Measurements from ENCODE around the gene ENOSF1.
"Not testable (repeated sequence)": the region's sequence is repeated elsewhere in the genome, so short reads cannot be mapped to it uniquely, and the experiment has no call there.

The ENOSF1 gene

GRCh38 chr18:686339-687111, 25.9 kb downstream of the ENOSF1 start:
- H3K4me3 ChIP-seq (ENCODE audit: low read length): no peak overlapping the region
- DNase-seq (ENCODE audit: low read depth): no peak
- TF ChIP-seq CTCF (conservative IDR thresholded peaks at IDR 0.05; ENCODE audit: low read depth, low read length): no peak

DNA sequence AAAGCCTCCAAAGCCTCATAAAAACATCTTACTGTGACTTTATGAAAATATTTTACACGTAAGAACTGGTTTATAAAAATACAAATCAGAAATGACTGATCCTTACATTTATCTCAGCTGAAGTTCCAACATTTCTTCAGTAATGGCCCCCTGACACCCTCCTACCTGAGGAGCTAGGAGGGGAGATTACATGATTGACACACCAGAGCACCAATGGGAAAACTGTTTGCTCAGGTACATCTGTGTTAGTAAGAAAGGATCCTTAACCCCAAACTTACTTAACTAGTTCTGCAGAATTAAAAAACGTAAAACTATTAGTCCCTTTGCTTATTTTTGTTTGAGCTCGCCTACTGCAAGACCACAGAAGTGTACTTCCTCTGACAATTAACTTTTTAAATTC, 27.0 kb downstream of the ENOSF1 start:
- DNase-seq (ENCODE audit: low read depth): no peak
- no peak for TF ChIP-seq CTCF (conservative IDR thresholded peaks at IDR 0.05; ENCODE audit: low read depth, low read length)
- H3K4me3 ChIP-seq (ENCODE audit: low read length): no peak overlapping the region

DNA sequence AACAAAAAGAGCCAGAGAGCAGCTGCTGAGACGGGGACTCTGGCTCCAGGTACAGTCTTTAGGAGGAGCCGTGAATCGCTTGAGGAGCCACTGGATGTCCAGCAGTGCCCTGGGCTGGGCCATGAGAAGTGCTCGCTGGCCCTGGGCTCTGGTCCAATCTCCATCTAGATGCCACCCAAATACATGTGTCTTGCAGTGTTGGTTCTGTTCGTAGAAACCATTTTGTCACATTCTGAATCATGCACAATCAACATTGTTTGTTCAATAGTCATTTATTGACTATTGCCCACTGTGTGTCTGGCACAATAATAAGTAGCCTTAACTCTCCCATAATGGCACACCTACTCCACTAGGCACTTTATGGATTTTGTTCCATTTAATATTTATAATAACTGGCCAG, 28.9 kb downstream of the ENOSF1 start:
- H3K4me3 ChIP-seq (ENCODE audit: low read length): no peak overlapping the region
- TF ChIP-seq CTCF (conservative IDR thresholded peaks at IDR 0.05; ENCODE audit: low read depth, low read length): no peak
- no peak for DNase-seq (ENCODE audit: low read depth)

GRCh38 chr18:682833-683232, 29.6 kb downstream of the ENOSF1 start:
- no peak for TF ChIP-seq CTCF (conservative IDR thresholded peaks at IDR 0.05; ENCODE audit: low read depth, low read length)
- H3K4me3 ChIP-seq (ENCODE audit: low read length): no peak overlapping the region
- no peak for DNase-seq (ENCODE audit: low read depth)

DNA sequence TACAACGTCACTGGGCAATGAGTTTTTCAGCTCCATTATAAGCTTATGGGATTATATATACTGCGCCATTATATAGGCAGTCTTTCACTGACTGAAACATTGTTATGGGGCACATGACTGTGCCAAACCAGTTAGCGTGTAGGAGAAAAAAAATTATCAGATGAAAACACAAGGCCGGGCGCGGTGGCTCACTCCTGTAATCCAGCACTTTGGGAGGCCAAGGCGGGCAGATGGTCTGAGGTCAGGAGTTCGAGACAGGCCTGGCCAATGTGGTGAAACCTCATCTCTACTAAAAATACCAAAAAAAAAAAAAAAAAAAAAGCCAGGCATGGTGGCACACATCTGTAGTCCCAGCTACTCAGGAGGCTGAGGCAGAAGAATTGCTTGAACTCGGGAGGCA, 30.0 kb downstream of the ENOSF1 start:
- DNase-seq (ENCODE audit: low read depth): not testable (repeated sequence)

DNA sequence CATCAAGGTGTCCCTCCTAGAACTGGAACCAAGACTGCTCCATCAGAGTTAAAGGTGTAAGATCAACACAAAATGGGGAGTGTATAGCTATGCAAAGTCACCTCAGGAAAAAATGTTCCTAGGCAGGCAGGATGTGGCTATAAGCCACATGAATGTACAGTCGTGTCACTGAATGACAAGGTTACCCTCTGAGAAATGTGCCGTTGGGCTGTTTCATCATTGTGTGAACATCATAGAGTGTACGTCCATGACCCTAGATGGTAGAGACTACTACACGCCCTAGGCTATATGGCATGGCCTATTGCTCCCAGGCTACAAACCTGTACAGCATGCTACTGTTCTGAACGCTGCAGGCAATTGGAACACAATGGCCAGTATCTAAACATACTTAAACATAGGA, 30.4 kb downstream of the ENOSF1 start:
- TF ChIP-seq CTCF (conservative IDR thresholded peaks at IDR 0.05; ENCODE audit: low read depth, low read length): no peak
- H3K4me3 ChIP-seq (ENCODE audit: low read length): no peak overlapping the region
- no peak for DNase-seq (ENCODE audit: low read depth)

More for the DNA sequence above, 30.0 kb downstream of the ENOSF1 start:
- H3K4me3 ChIP-seq (ENCODE audit: low read length): not testable (repeated sequence)

DNA sequence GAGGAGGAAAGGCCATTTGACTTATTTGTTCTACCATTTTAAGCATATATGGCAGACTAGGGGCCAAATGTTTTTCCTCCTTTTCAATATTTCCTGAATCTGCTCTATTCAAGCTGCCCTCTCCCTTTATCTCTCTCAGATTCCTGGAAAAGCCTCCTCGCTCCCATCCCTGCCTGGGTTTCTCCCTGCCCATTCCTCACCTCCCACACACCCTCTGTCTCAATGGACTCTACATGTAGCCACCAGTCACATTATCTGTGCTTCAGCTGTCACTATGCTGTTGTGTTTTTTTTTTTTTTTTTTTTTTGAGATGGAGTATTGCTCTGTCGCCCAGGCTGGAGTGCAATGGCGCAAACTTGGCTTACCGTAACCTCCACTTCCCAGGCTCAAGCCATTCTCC, 32.0 kb downstream of the ENOSF1 start:
- TF ChIP-seq CTCF (conservative IDR thresholded peaks at IDR 0.05; ENCODE audit: low read depth, low read length): no peak

More for the DNA sequence above, 32.0 kb downstream of the ENOSF1 start:
- DNase-seq (ENCODE audit: low read depth): no peak
- no peak overlapping the region for H3K4me3 ChIP-seq (ENCODE audit: low read length)
